Stimulated activated naive CD4-positive, alpha-beta T cell (primary cell): ENCODE measurements around the gene RARA.

Experiments
- DNase-seq, 6 experiments: peaks; one replicate each; lab custom pipeline; 2025; lab: John Stamatoyannopoulos, UW

Gene RARA

GRCh38 chr17:40327735-40328385 is 18.9 kb downstream of the RARA start:
- no peak for DNase-seq

- DNase-seq = no peak
Measured at GRCh38 chr17:40328386-40328766, 19.4 kb downstream of the RARA start.

- peak in 1 of 6 experiments; percentile 42 for DNase-seq
Measured at GRCh38 chr17:40329839-40330794, 21.1 kb downstream of the RARA start.

GRCh38 chr17:40330850-40331470 is 22.0 kb downstream of the RARA start:
- no peak for DNase-seq

DNA sequence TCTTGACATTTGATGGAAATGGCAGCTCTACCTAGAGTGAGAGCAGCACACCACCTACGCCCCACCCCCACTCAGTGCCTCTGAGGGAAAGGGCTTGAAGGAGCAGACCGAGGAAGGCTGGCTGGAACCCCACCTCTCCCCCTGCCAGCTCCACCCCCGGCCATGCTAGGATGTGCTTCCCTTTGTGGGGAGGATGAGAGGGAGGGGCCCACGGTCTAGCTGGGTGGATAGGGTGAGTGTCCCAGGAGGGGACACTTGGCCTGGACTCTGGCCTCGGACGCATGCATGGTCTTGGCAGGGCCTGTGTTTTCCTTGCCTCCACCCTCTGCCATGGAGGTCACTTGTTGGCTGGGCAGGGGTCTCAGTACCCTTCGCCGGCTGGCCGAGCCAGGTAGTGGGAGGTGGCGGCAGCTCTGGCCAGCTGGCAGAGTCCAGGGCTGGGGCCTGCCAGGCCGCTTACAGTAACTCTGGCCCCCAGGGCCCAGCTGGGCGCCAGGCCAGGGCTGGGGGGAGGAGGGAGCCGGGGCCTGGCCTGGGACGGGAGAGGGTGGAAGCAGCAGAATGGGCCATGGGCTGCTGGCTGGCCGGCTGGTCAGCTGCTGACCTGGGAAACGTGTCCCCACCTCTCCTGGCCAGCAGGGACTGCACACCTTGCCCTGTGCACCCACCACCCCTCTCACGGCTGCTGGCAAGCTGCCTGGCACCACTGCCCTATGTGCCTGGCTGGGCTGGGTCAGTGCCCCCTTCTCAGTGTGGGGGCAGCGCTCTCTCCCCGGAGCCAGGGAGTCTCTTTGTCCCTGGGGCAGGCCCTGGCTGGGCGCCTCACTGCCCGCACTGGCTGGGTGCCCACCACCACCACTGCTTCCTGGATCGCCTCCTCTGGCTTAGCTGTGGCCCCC is 23.0 kb downstream of the RARA start:
- DNase-seq = peak in 1 of 6 experiments; percentile 20

- DNase-seq = no peak
Measured at GRCh38 chr17:40333781-40334448, 24.9 kb downstream of the RARA start.

DNA sequence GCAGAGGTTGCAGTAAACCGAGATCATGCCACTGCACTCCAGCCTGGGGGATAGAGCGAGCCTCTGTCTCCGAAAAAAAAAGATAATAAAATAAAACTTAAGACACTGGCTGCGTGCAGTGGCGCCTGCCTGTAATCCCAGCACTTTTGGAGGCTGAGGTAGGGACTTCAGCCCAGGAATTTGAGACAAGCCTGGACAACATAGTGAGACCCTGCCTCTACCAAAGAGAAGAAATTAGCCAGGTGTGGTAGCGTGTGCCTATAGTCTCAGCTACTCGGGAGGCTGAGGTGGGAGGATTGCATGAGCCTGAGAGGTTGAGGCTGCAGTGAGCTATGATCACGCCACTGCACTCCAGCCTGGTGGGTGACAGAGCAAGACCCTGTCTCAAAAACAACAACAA is 26.6 kb downstream of the RARA start:
- DNase-seq = no peak

GRCh38 chr17:40337351-40337750 is 28.4 kb downstream of the RARA start:
- DNase-seq = no peak

DNA sequence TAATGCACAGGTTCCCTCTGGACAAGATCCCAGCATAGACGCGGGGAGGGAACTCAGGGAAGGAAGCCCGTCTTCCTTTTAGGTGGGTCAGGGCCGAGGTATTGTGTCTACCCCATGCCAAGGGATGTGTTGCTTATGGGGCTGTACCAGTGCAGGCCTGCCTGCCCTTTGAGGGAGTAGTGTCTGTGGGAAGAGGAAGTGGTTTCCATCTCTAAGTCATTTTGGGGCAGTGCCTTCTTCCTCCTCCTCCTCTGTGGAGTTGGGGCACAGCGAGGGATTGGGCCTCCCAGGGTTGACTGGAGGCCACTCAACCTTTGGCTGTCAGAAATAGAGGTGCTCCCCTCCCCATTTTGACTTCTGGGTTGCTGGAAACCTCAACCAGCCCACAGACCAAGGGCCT is 29.1 kb downstream of the RARA start:
- DNase-seq = no peak

- DNase-seq = no peak
Measured at GRCh38 chr17:40338941-40339649, 30.1 kb downstream of the RARA start.

DNA sequence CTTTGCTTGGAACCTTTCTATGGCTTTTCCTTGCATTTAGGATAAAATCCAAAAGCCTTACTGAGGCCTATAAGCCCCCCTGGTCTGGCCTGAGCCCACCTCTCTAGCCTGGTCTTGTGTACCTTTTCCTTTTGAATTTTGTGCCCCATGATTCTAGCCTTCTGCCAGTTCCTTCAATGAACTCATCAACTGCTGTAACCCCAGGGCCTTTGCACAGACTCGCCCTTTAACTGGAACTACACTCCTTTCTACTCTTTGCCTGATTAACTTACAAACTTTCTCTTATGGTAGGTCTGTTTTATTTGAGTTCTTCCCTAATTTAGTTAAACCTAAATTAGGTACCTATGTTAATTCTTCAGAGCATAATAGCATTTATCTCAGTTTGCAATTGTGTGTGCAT is 31.3 kb downstream of the RARA start:
- no peak for DNase-seq

DNA sequence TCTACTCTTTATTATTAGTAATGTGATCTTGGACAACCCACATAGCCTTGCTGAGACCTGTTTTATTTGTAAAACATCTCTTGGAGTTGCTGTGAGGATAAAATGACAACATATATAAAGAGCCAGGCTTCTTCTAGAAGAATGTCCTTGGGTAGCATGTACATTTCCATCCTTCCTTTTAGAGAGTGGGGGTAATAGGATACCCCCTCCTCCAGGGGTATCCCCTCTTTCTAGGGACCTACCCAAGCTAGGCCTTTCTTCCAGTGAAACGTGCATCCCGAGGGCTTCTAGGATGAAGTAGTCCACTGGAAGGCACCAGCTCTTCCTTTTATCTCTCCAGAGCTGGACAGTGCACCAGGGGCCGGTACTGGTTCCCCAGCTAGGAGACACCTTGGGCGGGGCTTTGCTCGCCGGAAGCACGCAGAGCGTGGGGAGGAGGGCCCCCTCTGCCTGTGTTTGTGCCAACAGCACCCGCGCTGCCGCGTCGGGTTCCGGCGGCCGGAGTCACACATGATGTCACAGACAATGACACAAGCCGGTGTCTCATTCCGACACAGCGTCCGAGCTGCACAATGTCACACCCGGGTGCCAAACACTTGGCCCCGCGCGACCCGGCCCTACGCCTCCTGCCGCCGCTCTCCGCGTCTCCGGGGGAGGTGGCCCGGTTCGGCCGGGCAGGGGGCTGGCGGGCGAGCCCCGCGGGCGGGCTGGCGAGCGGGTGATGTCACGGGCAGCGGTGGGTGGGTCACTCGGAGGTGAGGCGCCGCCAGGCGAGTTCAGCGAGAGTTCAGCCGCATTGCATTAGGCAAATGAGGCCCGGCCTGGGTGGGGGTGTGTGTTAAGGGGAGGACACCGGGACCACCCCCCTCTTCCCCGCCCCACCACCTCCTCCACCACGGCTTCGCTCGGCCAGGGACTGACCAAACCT is 32.2 kb downstream of the RARA start:
- DNase-seq = peak; percentile 78 to 86 (median 84)

DNA sequence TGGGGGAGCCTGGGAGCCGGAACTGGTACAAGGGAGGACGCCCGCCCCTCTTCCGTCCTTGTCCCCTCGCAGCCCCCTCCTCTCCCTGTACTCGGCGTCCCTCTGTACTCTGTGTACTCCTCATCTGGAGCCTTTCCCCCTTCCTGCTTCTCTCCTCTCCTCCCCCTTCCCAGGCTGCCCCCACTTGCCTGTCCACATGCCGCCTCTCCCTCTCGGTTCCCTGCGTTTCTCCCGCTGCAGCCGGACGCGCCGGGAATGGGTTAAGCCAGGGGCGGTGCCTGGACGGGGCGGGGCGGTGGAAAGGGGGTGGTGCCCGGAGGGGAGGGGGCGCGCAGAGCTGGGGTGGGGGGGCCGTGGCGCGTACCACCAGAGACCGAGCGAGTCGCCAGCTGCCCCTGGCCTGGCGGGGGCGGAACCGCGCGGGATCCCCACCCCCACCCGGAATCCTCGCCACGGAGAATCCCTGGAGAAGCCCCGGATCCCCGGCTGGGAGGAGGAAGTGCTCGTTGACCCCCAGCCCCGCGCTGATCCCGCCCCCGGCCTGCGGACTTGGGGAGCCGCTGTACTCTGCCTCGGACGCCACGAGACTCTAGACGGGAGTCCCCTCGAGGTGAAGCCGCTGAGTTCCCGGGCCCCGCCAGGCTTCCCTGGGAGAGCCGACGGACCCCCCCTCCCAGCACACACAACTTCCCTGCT is 33.0 kb downstream of the RARA start:
- peak in 4 of 6 experiments; percentile 23 to 47 (median 42) for DNase-seq

DNA sequence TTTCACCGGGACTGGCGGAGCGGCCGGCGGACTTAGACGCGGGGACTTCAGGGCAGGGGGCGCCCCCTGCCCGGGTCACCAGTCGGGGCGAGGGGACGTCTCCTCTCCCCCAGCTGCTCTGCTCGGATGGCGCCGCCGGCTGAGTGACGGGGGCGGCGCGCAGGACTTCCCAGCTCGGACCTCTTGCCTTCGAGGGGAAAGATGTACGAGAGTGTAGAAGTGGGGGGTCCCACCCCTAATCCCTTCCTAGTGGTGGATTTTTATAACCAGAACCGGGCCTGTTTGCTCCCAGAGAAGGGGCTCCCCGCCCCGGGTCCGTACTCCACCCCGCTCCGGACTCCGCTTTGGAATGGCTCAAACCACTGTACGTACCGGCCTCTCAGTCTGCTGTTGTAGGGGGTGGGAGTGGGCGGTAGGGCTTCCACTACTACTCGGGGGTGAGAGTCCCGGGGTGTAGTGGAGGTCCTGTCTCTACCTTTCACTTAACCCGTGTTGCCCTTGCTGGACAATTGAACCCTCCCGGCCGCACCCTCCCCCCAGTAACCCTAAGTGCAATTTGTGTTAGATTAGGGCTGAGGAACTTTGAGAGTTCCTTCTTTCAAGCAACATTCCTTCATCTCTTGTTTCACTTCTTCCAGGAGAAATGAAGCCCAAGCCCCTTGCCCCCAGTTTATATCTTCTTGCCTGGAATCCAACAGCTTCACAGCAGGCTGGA is 33.7 kb downstream of the RARA start:
- DNase-seq = no peak

DNA sequence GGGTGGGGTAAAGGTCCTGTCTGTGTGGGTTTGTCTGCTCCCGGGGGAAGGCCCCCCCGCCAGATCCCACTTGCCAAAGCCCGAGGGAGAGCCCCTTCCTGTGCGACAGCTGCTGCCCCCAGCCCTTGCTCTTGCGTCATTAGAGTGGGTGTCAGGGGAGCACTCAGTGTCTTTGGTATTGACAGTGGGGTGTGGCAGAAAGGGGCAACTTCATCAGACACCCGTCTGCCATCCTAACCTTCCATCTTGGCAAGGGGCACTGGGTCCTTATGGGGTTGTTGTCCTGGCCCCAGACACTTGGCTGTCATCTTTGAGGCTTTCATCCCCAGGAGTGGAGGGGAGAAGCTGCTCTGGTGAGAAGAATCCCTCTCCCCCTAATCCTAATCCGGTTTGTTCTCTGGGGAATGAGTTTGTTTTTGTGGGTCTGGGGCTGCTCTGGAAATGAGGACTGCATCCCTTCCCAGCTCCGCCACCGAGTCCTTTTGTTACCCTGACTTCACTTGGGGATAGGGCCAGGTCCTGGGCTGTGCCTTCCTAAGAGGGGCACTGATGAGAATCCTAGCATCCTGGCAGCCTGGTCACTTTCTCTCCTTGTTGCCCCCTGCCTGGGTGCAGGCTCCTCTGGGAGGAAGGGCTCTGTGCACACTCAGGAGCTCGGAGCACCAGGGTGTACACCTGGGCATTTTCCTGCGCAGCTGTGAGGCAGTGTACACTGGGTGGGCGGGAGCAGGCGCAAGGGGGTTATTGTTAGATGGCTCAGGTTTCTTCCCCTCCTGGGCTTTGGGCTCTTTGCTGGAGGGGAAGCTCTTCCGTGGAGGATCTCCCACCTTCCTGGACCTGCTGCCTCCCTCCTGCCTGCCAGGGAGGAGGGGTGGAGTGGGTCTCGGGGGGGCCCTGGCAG is 34.5 kb downstream of the RARA start:
- no peak for DNase-seq

DNA sequence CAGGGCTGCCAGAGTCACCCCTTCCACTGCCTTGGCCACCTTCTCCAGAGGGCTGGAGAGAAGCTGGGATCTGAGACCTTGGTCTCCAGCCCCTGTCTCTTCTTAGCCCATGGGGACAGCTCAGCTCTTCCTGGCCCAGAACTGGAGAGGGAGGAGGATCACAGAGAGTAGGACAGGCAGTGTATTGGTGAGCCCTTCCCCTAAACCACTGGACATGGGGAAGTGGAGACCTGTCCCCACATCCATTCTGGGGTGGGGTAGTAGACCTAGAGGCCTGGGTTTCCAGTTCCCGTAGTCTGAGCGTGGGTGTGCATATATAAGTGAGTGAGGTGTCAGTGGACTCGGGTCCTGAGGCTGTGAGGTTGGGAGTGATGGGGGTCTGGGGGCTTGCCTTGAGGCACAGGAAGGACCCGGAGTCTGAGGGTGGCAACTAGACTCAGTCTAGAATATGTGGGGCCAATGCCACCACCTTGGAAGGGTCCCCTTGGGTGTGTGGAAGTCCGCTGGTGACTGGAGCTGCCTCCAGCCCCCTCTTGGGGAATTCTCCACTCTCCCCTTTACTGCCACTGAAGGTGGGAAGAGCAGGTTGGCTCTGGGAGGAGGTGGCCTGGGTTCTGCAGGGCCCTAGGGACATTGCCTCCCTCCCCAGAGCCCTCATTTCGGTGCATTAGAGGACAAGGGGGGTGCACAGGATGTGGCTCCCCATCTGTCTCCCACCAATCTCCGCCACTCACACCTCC is 35.6 kb downstream of the RARA start:
- DNase-seq = no peak
